K562 (cell line): ENCODE data around the gene ADARB2.

Experiments
- CBX2 ChIP-seq: fragments of 200-600 bp; sonication (generic); IDR thresholded peaks from one replicate; pipeline ENCODE4 v1.6.1; 2012; ENCODE audit warnings: mild to moderate bottlenecking, low read length, inconsistent platforms; ENCODE audit not compliant: insufficient read depth, poor library complexity, severe bottlenecking
- JUN ChIP-seq, 2 experiments: sonication (generic) in 1 of 2; formaldehyde crosslinking in 1 of 2; IDR thresholded peaks; 2 replicates each; pipeline versions ENCODE4 v1.6.1 to v1.8.0; 2012 to 2022; ENCODE audit warnings: borderline replicate concordance in 2 of 2, mild to moderate bottlenecking in 2 of 2, improper control_type of control experiment in 1 of 2, low read depth in 1 of 2, low read length in 1 of 2, missing genetic modification reagents in 1 of 2
- MAFF ChIP-seq: IDR thresholded peaks from 2 replicates; pipeline ENCODE4 v1.6.1; 2012; ENCODE audit warnings: low read length, improper control_type of control experiment
- MEF2A ChIP-seq: IDR thresholded peaks from 2 replicates; pipeline ENCODE4 v1.6.1; 2011; ENCODE audit warnings: low read depth, mild to moderate bottlenecking, low read length, moderate library complexity; ENCODE audit not compliant: control insufficient read depth
- MITF ChIP-seq: IDR thresholded peaks from 2 replicates; pipeline ENCODE4 v1.6.1; 2014; ENCODE audit warnings: antibody characterized with exemption
- SP1 ChIP-seq: sonication (generic); formaldehyde crosslinking; IDR thresholded peaks from 2 replicates; pipeline ENCODE4 v1.8.1; 2022; ENCODE audit warnings: mild to moderate bottlenecking, missing genetic modification reagents
- TAF9B ChIP-seq: fragments of 450-650 bp; IDR thresholded peaks from 2 replicates; pipeline ENCODE4 v1.6.1; 2018; ENCODE audit warnings: mild to moderate bottlenecking; ENCODE audit not compliant: partially characterized antibody
- TCF7L2 ChIP-seq: fragments of 150-350 bp; IDR thresholded peaks from 2 replicates; pipeline ENCODE4 v1.6.1; 2016; ENCODE audit warnings: low read depth, mild to moderate bottlenecking, low read length, moderate library complexity
- ZBTB2 ChIP-seq: fragments of 450-650 bp; IDR thresholded peaks from 2 replicates; pipeline ENCODE4 v1.6.1; 2016; ENCODE audit warnings: antibody characterized with exemption
- ZNF224 ChIP-seq: sonication (generic); formaldehyde crosslinking; IDR thresholded peaks from 2 replicates; pipeline ENCODE4 v1.8.0; 2022; ENCODE audit warnings: mild to moderate bottlenecking, missing genetic modification reagents
- ZNF561 ChIP-seq: fragments of 450-650 bp; formaldehyde crosslinking; conservative IDR thresholded peaks from 2 replicates; pipeline ENCODE4 v1.4.0; 2020; ENCODE audit warnings: mild to moderate bottlenecking, moderate library complexity
- TF ChIP-seq, protein P1 (sequence below): fragments of 450-650 bp; IDR thresholded peaks from 2 replicates; pipeline ENCODE4 v1.6.1; 2014; ENCODE audit warnings: low read depth, mild to moderate bottlenecking, moderate library complexity, borderline replicate concordance
- TF ChIP-seq, protein P2 (sequence below), 3 experiments: IDR thresholded peaks in 2 of 3; conservative IDR thresholded peaks in 1 of 3; 2 replicates each; pipeline ENCODE4 v1.5.1; 2011 to 2012; ENCODE audit warnings: low read length in 3 of 3, mild to moderate bottlenecking in 3 of 3, control low read depth in 2 of 3, improper control_type of control experiment in 1 of 3, inconsistent platforms in 1 of 3, low read depth in 1 of 3, mixed read lengths in 1 of 3, moderate library complexity in 1 of 3; ENCODE audit not compliant: insufficient read depth in 2 of 3
- TF ChIP-seq, protein P3 (sequence below): fragments of 450-650 bp; IDR thresholded peaks from 2 replicates; pipeline ENCODE4 v1.7.1; 2018; ENCODE audit warnings: mild to moderate bottlenecking, low read depth; ENCODE audit not compliant: partially characterized antibody

- no peak for TF ChIP-seq ZNF561 (CRISPR knock-in tag)
- TF ChIP-seq, protein P1, sequence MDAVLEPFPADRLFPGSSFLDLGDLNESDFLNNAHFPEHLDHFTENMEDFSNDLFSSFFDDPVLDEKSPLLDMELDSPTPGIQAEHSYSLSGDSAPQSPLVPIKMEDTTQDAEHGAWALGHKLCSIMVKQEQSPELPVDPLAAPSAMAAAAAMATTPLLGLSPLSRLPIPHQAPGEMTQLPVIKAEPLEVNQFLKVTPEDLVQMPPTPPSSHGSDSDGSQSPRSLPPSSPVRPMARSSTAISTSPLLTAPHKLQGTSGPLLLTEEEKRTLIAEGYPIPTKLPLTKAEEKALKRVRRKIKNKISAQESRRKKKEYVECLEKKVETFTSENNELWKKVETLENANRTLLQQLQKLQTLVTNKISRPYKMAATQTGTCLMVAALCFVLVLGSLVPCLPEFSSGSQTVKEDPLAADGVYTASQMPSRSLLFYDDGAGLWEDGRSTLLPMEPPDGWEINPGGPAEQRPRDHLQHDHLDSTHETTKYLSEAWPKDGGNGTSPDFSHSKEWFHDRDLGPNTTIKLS, result no peak
- TF ChIP-seq, protein P2, sequence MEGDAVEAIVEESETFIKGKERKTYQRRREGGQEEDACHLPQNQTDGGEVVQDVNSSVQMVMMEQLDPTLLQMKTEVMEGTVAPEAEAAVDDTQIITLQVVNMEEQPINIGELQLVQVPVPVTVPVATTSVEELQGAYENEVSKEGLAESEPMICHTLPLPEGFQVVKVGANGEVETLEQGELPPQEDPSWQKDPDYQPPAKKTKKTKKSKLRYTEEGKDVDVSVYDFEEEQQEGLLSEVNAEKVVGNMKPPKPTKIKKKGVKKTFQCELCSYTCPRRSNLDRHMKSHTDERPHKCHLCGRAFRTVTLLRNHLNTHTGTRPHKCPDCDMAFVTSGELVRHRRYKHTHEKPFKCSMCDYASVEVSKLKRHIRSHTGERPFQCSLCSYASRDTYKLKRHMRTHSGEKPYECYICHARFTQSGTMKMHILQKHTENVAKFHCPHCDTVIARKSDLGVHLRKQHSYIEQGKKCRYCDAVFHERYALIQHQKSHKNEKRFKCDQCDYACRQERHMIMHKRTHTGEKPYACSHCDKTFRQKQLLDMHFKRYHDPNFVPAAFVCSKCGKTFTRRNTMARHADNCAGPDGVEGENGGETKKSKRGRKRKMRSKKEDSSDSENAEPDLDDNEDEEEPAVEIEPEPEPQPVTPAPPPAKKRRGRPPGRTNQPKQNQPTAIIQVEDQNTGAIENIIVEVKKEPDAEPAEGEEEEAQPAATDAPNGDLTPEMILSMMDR (IDR thresholded peaks at IDR 0.05 in 2 of 3, conservative IDR thresholded peaks at IDR 0.05 in 1 of 3; ENCODE audit: insufficient read depth in 2 of 3, low read depth in 1 of 3, low read length in 3 of 3), result no peak
- TF ChIP-seq TAF9B, result no peak
- TF ChIP-seq JUN (IDR thresholded peaks at IDR 0.05; ENCODE audit: borderline replicate concordance, low read depth, low read length), result no peak
- TF ChIP-seq JUN (CRISPR knock-in tag; IDR thresholded peaks at IDR 0.05; ENCODE audit: borderline replicate concordance), result no peak
- TF ChIP-seq MAFF, result no peak
- no peak for TF ChIP-seq ZNF224 (CRISPR knock-in tag)
- no peak for TF ChIP-seq MEF2A
- TF ChIP-seq MITF, result no peak
- no peak for TF ChIP-seq SP1 (CRISPR knock-in tag)
- no peak for TF ChIP-seq CBX2
- TF ChIP-seq, protein P3, sequence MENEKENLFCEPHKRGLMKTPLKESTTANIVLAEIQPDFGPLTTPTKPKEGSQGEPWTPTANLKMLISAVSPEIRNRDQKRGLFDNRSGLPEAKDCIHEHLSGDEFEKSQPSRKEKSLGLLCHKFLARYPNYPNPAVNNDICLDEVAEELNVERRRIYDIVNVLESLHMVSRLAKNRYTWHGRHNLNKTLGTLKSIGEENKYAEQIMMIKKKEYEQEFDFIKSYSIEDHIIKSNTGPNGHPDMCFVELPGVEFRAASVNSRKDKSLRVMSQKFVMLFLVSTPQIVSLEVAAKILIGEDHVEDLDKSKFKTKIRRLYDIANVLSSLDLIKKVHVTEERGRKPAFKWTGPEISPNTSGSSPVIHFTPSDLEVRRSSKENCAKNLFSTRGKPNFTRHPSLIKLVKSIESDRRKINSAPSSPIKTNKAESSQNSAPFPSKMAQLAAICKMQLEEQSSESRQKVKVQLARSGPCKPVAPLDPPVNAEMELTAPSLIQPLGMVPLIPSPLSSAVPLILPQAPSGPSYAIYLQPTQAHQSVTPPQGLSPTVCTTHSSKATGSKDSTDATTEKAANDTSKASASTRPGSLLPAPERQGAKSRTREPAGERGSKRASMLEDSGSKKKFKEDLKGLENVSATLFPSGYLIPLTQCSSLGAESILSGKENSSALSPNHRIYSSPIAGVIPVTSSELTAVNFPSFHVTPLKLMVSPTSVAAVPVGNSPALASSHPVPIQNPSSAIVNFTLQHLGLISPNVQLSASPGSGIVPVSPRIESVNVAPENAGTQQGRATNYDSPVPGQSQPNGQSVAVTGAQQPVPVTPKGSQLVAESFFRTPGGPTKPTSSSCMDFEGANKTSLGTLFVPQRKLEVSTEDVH, result no peak
- no peak for TF ChIP-seq ZBTB2
- no peak for TF ChIP-seq TCF7L2
Measured at GRCh38 chr10:1461016-1461415, 276.3 kb downstream of the ADARB2 start.
